HG02623 (cell line): Measurements from ENCODE around the gene RAB9A.
A peak's percentile ranks its signal among the peaks of the same experiment; 100 is the strongest.
"Not testable (repeated sequence)": the region's sequence is repeated elsewhere in the genome, so short reads cannot be mapped to it uniquely, and the experiment has no call there.

Source experiments
- ATAC-seq: cut with Tn5 transposase; IDR thresholded peaks from one replicate; pipeline ENCODE4 v1.9.1; 2021; ENCODE audit warnings: moderate library complexity; ENCODE audit not compliant: unreplicated experiment

RAB9A gene, protein sequence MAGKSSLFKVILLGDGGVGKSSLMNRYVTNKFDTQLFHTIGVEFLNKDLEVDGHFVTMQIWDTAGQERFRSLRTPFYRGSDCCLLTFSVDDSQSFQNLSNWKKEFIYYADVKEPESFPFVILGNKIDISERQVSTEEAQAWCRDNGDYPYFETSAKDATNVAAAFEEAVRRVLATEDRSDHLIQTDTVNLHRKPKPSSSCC

GRCh38 chrX:13688958-13689740 is at the start of gene RAB9A:
Gene RAB9A, plus strand, starts transcription at chrX:13689128. Its CDS starts 19,619 bp downstream, at chrX:13708747.
- peak; percentile 71 for ATAC-seq

- not testable (repeated sequence) for ATAC-seq
Measured at GRCh38 chrX:13641684-13642083, 47.2 kb upstream of the RAB9A start.

- ATAC-seq: no peak
Measured at GRCh38 chrX:13645464-13646153, 43.3 kb upstream of the RAB9A start.

- no peak for ATAC-seq
Measured at GRCh38 chrX:13646154-13646549, 42.8 kb upstream of the RAB9A start.

GRCh38 chrX:13647709-13648212 is 41.2 kb upstream of the RAB9A start:
- ATAC-seq: no peak

- ATAC-seq: not testable (repeated sequence)
Measured at GRCh38 chrX:13648336-13648735, 40.6 kb upstream of the RAB9A start.

DNA sequence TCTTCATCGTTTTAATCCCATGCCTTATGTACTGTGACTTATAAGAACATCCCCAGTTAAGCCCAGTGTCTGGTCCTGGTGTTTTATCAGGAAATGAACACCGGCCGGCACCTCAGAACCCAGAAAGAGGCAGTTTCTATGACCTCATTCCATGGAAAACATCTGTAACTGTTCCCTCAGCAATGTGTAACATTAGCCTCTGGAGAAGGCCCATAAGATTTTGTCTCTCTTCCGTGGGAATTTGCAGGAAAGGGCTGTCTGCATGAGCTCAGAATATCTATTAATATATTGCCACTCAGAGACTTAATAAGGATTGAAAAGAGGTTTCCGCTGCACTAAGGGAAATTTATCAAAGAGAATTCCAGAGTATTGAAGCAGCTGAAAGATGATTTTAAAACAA is 39.1 kb upstream of the RAB9A start:
- no peak for ATAC-seq

GRCh38 chrX:13650318-13650717 is 38.6 kb upstream of the RAB9A start:
- ATAC-seq: no peak

GRCh38 chrX:13651150-13651549 is 37.8 kb upstream of the RAB9A start:
- no peak for ATAC-seq

DNA sequence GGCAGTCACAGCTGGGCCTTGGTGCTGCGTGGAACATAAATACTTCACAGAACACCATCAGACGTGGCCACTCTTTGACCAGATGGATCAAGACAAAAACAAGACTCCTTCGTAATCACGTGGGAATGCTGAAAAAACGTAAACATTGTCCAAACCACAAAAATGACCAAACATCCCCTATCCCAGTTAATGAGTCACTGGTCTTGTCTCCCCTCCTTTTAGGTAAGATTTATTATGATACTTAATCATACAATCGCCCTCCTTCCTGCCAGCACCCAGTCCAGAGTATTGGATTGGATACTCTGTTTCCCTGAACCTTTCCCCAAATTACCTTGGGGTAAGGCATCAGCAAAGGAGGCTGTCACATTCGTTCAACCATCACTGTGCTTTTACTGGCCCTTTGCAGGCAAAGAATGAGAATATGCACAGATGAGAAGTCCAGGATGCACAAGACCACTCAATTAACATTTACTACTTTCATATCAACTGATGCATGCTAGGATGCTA is 36.6 kb upstream of the RAB9A start:
- ATAC-seq: no peak

- peak; percentile 91 for ATAC-seq
Measured at GRCh38 chrX:13652850-13653693, 35.9 kb upstream of the RAB9A start, which contains the start of gene TCEANC. Gene TCEANC, plus strand, starts transcription at chrX:13653141. Its CDS starts 9,368 bp downstream, at chrX:13662509.

GRCh38 chrX:13654116-13654515 is 34.8 kb upstream of the RAB9A start:
- no peak for ATAC-seq

DNA sequence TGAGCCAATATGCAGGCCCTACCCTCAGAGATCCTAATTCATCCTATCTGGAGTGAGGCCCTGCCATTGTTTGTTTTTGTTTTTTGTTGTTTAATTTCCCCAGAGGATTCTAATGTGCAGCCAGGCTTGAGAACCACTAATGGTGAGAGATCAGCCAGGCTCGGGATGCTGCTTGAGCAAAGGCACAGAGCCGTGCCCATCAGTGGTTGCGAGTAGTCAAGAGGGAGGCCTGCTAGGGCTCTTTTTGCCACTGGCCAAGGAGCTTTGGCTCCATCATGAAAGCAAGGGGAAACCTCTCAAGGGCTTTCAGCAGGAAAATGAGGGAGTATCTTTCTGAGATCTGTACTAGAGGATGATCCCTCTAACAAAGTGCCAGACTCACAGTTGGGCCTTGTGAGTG is 33.3 kb upstream of the RAB9A start:
- no peak for ATAC-seq

GRCh38 chrX:13658602-13659001 is 30.3 kb upstream of the RAB9A start:
- ATAC-seq: no peak

GRCh38 chrX:13659063-13659462 is 29.9 kb upstream of the RAB9A start:
- no peak for ATAC-seq

- no peak for ATAC-seq
Measured at GRCh38 chrX:13661735-13662288, 27.1 kb upstream of the RAB9A start.

DNA sequence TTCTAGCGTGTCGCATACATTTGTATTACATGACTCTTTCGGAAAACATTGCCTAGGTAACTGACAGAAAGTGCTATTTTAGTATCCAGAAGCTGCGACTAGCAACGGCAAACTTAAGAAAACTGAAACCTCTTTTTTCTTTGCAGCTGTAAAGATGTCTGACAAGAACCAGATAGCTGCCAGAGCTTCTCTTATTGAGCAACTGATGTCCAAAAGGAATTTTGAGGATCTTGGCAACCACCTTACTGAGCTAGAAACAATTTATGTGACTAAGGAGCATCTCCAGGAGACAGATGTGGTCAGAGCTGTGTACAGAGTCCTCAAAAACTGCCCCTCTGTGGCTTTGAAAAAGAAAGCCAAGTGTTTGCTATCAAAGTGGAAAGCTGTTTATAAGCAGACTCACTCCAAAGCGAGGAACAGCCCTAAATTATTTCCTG is 26.6 kb upstream of the RAB9A start:
- ATAC-seq: no peak

DNA sequence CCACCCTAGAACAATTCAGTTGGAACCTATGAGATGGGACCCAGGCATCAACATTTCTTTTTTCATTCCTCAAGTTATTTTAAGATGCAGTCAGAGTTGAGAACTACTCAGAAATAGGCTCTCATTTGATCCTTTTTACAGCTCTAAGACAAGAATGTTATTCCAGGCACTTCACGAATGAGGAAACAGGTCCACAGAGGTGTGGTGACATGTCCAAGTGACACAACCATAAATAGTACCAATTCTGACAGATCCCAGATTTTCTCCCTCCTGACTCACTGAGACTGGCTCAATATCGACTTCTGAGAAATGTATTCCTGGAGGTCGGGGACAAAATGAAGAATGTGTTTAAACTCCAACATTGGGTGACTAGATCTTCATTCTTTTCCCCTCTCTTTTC is 24.9 kb upstream of the RAB9A start:
- ATAC-seq: no peak

GRCh38 chrX:13666836-13667235 is 22.1 kb upstream of the RAB9A start:
- ATAC-seq: no peak

DNA sequence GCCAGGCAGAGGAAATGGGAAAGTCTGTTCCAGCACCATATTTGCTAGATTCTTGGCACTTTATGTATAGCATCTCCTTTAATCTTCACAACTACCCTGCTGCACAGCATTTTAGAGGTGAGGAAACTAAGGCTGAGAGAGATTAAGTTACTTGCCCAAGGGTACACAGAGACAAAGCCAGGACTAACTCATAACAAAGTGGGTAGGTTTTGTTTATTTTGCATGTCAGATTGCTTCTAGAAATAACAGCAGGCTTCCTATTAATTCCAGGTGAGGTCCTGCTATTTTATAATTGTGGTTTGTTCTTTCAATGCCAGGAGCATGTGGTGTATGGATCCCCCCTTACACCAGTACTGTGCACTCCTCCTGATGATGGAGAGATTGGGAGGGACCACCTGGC is 21.0 kb upstream of the RAB9A start:
- ATAC-seq: no peak
